ENCODE results near the gene TBC1D9B.
"Not testable (repeated sequence)": the region's sequence is repeated elsewhere in the genome, so short reads cannot be mapped to it uniquely, and the experiment has no call there.

TBC1D9B gene

GRCh38 chr5:179837076-179838011, 70.4 kb downstream of the TBC1D9B start:
- DNase-seq (no peak), ATAC-seq (no peak)

GRCh38 chr5:179836225-179837019, 71.3 kb downstream of the TBC1D9B start:
- DNase-seq (peak; percentile 60), ATAC-seq (peak; percentile 96)

- ATAC-seq, DNase-seq: not testable (repeated sequence)
Observed at GRCh38 chr5:179834871-179835270, 72.8 kb downstream of the TBC1D9B start.

GRCh38 chr5:179834120-179834519, 73.6 kb downstream of the TBC1D9B start:
- ATAC-seq: no peak
- DNase-seq: no peak

GRCh38 chr5:179833709-179834070, 74.0 kb downstream of the TBC1D9B start:
- DNase-seq: no peak
- ATAC-seq: no peak

GRCh38 chr5:179833056-179833708, 74.5 kb downstream of the TBC1D9B start:
- ATAC-seq (no peak), DNase-seq (no peak)

- ATAC-seq: no peak
Observed at GRCh38 chr5:179832039-179832745, 75.5 kb downstream of the TBC1D9B start.

GRCh38 chr5:179830818-179831468, 76.8 kb downstream of the TBC1D9B start:
- no peak for DNase-seq
- ATAC-seq: no peak

More at GRCh38 chr5:179832039-179832745, 75.5 kb downstream of the TBC1D9B start:
- DNase-seq: no peak

- ATAC-seq (no peak), DNase-seq (no peak)
Observed at GRCh38 chr5:179829732-179830435, 77.8 kb downstream of the TBC1D9B start.

GRCh38 chr5:179828756-179829421, 78.8 kb downstream of the TBC1D9B start:
- DNase-seq (no peak), ATAC-seq (no peak)

- DNase-seq (peak; percentile 71), ATAC-seq (peak; percentile 99)
Observed at GRCh38 chr5:179827680-179828079, 80.0 kb downstream of the TBC1D9B start.

- ATAC-seq: no peak
- DNase-seq: no peak
Observed at GRCh38 chr5:179825655-179826182, 82.0 kb downstream of the TBC1D9B start.

GRCh38 chr5:179824745-179825112, 83.0 kb downstream of the TBC1D9B start:
- ATAC-seq: no peak

GRCh38 chr5:179823937-179824744, 83.6 kb downstream of the TBC1D9B start:
- no peak for DNase-seq
- ATAC-seq: no peak

More at GRCh38 chr5:179824745-179825112, 83.0 kb downstream of the TBC1D9B start:
- DNase-seq: no peak

- DNase-seq (no peak), ATAC-seq (no peak)
Observed at GRCh38 chr5:179822444-179822990, 85.2 kb downstream of the TBC1D9B start.

GRCh38 chr5:179822059-179822432, 85.7 kb downstream of the TBC1D9B start:
- no peak for ATAC-seq
- no peak for DNase-seq

GRCh38 chr5:179821298-179822058, 86.2 kb downstream of the TBC1D9B start:
- ATAC-seq (peak; percentile 68), DNase-seq (peak; percentile 90)
